ENCODE data around the gene TRIM67.

TRIM67 gene

DNA sequence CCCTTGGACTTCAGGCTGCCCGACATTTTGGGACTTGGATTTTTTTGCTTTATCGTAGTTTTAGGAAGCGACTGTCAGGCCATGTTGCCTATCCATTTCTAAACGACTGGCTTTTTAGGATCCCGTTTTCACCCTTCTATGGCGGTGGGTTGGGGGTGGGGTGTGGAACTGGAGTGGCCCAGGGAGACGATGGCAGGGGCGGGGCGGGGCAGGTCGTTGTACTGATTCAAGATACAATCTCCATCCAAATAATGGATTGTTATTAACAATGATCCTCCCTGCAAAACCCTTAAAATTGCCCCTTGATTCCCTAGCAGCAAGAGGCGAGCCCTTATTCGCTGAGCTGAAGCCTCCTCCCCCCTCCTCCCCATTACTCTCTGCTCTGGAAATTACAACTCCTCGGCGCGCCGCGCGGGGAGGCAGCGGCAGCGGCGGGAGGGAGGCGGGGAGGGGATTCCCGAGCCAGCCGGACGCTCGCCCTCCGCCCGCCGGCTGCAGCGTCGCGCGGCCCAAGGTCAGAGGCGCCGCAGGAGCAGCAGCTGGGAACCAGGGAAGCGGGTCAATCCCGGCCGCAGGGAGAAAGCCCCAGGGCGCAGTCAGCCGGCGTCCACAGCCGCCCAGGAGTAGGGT lies at the start of gene TRIM67:
Gene TRIM67 (plus strand): TSS at position 392 of the 630 bp plus-strand sequence. CDS start 912 bp downstream, outside the sequence.
- ChIA-PET CTCF (interaction anchor here (0.8 to 1.6 kb wide), 5 partner anchors 9 to 364 kb away, joined by 3 to 4 read pairs (median 3); no protein-coding TSS in a partner anchor), POLR2A (no interaction called here)
- no peak for DNase-seq (ENCODE audit: low read depth, low spot score)
- TF ChIP-seq, protein P1, sequence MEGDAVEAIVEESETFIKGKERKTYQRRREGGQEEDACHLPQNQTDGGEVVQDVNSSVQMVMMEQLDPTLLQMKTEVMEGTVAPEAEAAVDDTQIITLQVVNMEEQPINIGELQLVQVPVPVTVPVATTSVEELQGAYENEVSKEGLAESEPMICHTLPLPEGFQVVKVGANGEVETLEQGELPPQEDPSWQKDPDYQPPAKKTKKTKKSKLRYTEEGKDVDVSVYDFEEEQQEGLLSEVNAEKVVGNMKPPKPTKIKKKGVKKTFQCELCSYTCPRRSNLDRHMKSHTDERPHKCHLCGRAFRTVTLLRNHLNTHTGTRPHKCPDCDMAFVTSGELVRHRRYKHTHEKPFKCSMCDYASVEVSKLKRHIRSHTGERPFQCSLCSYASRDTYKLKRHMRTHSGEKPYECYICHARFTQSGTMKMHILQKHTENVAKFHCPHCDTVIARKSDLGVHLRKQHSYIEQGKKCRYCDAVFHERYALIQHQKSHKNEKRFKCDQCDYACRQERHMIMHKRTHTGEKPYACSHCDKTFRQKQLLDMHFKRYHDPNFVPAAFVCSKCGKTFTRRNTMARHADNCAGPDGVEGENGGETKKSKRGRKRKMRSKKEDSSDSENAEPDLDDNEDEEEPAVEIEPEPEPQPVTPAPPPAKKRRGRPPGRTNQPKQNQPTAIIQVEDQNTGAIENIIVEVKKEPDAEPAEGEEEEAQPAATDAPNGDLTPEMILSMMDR (IDR thresholded peaks at IDR 0.05; ENCODE audit: insufficient read depth, low read length, missing control alignments), result no peak
- H3K4me3 ChIP-seq (ENCODE audit: low read depth, low read length), result peak within 1 kb of the TSS; percentile 52

DNA sequence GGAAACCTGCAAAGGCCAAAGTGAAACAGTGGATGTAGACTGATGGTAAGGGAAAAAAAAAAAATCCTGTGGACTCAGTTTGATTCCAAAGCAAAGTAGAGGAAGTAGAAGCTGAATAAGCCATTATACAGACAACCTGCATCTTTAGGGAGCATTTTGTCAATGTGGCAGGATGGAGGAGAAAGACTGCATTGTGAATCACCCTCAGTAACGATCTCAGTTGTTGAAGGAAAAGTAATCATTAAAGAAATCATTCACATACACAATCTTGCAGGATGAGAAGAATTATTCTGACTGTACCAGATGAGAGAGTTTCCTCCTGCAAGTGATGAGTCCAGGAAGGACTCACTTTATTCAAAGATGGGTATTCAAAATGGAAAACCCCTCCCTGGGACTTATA lies 45.1 kb upstream of the TRIM67 start:
- no peak overlapping the region for H3K4me3 ChIP-seq (ENCODE audit: low read depth, low read length)
- ChIA-PET CTCF (no interaction called here), POLR2A (no interaction called here)
- TF ChIP-seq, protein P1 (IDR thresholded peaks at IDR 0.05; ENCODE audit: insufficient read depth, low read length, missing control alignments), result no peak
- DNase-seq (ENCODE audit: low read depth, low spot score), result no peak

DNA sequence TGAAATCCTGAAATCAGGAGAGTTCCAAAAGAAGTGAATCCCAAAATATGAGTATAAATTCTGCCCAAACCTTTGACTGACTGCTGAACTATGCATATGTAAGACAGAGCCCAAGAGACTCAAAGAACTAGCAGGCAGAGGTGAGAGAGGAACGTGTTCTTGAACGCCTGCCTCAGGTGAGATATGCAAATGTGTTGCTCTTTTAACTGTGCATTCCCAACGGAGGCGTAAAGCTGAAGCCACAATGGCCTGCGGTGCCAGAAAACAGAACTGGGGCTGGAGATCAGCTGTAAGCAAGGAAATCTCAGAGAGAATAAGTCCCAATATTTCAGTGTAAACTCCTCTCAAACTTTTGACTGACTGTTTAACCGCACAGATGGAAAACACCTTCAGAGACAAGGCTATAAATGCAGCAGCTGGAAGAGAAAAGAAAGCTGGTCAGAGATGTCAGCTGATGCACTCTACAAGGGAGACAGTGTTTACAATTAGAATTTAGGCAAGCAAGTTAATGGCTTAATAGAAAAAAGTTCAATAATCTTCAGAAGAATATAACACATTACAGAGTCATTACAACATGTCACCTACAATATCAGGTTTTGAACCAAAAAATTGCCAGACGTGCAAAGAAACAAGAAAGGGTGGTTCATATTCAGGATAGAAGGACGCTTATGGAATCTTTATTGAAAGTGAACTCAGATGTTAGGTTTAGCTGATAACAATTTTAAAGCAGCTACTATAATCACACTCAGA lies 43.0 kb upstream of the TRIM67 start:
- H3K4me3 ChIP-seq (ENCODE audit: low read depth, low read length), result no peak overlapping the region
- ChIA-PET CTCF (interaction anchor here (1.3 kb wide), 1 partner anchor 28 kb away, joined by 4 read pairs; no protein-coding TSS in a partner anchor), POLR2A (no interaction called here)
- no peak for DNase-seq (ENCODE audit: low read depth, low spot score)
- TF ChIP-seq, protein P1 (IDR thresholded peaks at IDR 0.05; ENCODE audit: insufficient read depth, low read length, missing control alignments), result no peak

DNA sequence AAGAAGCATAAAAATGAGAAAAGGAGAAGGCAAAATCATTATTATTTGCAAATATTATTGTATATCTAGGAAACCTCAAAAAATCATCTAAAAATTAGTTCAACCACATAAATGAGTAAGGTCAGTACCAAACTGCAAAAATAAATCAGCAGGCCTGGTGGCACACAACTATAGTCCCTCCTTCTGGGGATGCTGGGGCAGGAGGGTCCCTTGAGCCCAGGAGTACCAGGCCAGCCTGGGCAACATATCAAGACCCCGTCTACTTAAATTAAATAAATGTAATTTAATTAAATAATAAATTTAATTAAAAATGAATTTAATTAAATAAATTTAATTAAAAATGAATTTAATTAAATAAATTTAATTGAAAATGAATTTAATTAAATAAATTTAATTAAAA lies 40.3 kb upstream of the TRIM67 start:
- ChIA-PET POLR2A (no interaction called here), CTCF (interaction anchor here (1.2 kb wide), 1 partner anchor 14 kb away, joined by 4 read pairs; no protein-coding TSS in a partner anchor)
- H3K4me3 ChIP-seq (ENCODE audit: low read depth, low read length), result no peak overlapping the region
- DNase-seq (ENCODE audit: low read depth, low spot score), result no peak
- TF ChIP-seq, protein P1 (IDR thresholded peaks at IDR 0.05; ENCODE audit: insufficient read depth, low read length, missing control alignments), result no peak

- no peak overlapping the region for H3K4me3 ChIP-seq (ENCODE audit: low read depth, low read length)
- POLR2A ChIA-PET, result no interaction called here
- CTCF ChIA-PET, result no interaction called here
- TF ChIP-seq, protein P1 (IDR thresholded peaks at IDR 0.05; ENCODE audit: insufficient read depth, low read length, missing control alignments), result no peak
- DNase-seq (ENCODE audit: low read depth, low spot score), result no peak
These were observed 39.7 kb upstream of the TRIM67 start for GRCh38 chr1:231122143-231122542.

DNA sequence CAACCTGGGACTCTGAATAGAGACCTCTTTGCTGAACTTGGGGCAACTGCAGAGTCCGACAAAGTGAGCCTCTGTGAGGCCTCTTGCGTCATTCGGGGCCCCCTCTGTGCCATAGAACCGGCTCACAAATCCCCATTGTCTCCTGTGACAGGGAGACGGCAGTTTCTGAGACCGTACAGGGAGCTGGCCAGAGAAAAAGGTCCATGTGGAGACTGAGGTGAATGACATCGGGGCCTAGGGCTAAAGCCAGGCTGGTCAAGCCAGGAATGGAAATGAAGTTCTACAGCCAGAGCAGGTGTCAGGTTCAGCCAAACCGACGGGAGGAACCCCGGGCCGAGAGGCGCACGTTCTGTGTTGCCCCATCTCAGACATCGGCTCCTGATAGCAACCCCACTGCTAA lies 37.1 kb upstream of the TRIM67 start:
- no peak for DNase-seq (ENCODE audit: low read depth, low spot score)
- CTCF ChIA-PET, result no interaction called here

More for the DNA sequence above, 37.1 kb upstream of the TRIM67 start:
- H3K4me3 ChIP-seq (ENCODE audit: low read depth, low read length), result no peak overlapping the region
- POLR2A ChIA-PET, result no interaction called here
- TF ChIP-seq, protein P1 (IDR thresholded peaks at IDR 0.05; ENCODE audit: insufficient read depth, low read length, missing control alignments), result no peak

Data from AG04449 (cell line).